ENCODE results near the gene CDK14. TPM values are rescaled to one million over a fixed set of nuclear protein-coding genes. Genes with fewer than 3 reads are reported as not detected.
A peak's percentile ranks its signal among the peaks of the same experiment; 100 is the strongest.

Gene CDK14
- total and polyA plus RNA-seq, 4 donors, result 60.9 to 126 (median 82.9) TPM

- Histone ChIP-seq H3K27ac (ENCODE audit: low read depth, low read length) (no peak overlapping the region), H3K4me3 (ENCODE audit: low read depth, low read length) (no peak overlapping the region), H3K36me3 (ENCODE audit: control insufficient read depth, insufficient read depth, low read length) (no peaks in the 10 kb centered on the region), H3K27me3 (ENCODE audit: control insufficient read depth, insufficient read depth, low read length) (no peaks in the 10 kb centered on the region), H3K9me3 (ENCODE audit: control insufficient read depth, insufficient read depth, low read length) (no peaks in the 10 kb centered on the region), H3K4me1 (ENCODE audit: control insufficient read depth, insufficient read depth, low read length) (no peaks in the 10 kb centered on the region)
- no peak for DNase-seq (ENCODE audit: low read depth in 4 of 6, low spot score in 6 of 6)
Observed at GRCh38 chr7:90843472-90843871, 247.4 kb downstream of the CDK14 start.

GRCh38 chr7:90844421-90844820 lies 248.3 kb downstream of the CDK14 start:
- Histone ChIP-seq H3K4me1 (ENCODE audit: control insufficient read depth, insufficient read depth, low read length) (no peaks in the 10 kb centered on the region), H3K9me3 (ENCODE audit: control insufficient read depth, insufficient read depth, low read length) (no peaks in the 10 kb centered on the region), H3K27me3 (ENCODE audit: control insufficient read depth, insufficient read depth, low read length) (no peaks in the 10 kb centered on the region), H3K4me3 (ENCODE audit: low read depth, low read length) (no peak overlapping the region), H3K36me3 (ENCODE audit: control insufficient read depth, insufficient read depth, low read length) (no peaks in the 10 kb centered on the region), H3K27ac (ENCODE audit: low read depth, low read length) (no peak overlapping the region)
- DNase-seq (ENCODE audit: low read depth in 4 of 6, low spot score in 6 of 6), result no peak
- WGBS (ENCODE audit: insufficient coverage), result no CpG with 5 or more reads among the region's 1 CpG

DNA sequence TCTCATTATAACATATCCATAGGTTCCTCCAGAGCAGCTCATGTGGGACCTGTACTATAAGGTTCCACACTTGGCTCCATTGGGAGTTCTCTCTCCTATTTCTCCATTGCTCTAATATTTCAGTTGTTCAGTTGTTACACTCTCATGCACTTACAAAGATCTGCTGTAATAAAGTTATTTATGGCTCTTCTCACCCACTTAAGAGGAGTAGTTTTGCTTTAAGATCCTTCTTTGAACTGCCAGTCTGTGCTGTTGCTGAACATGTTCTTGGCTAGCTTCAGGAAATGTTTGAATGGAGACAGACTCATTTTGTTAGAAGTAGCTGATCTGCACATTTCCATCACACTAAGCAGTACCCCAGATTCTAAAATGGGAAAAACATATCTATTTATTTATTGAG lies 250.1 kb downstream of the CDK14 start:
- H3K36me3 ChIP-seq (ENCODE audit: control insufficient read depth, insufficient read depth, low read length), result no peaks in the 10 kb centered on the region
- H3K27me3 ChIP-seq (ENCODE audit: control insufficient read depth, insufficient read depth, low read length), result no peaks in the 10 kb centered on the region
- H3K9me3 ChIP-seq (ENCODE audit: control insufficient read depth, insufficient read depth, low read length), result no peaks in the 10 kb centered on the region
- no peak overlapping the region for H3K27ac ChIP-seq (ENCODE audit: low read depth, low read length)
- DNase-seq (ENCODE audit: low read depth in 4 of 6, low spot score in 6 of 6), result no peak
- no peaks in the 10 kb centered on the region for H3K4me1 ChIP-seq (ENCODE audit: control insufficient read depth, insufficient read depth, low read length)
- no peak overlapping the region for H3K4me3 ChIP-seq (ENCODE audit: low read depth, low read length)

- no peaks in the 10 kb centered on the region for H3K4me1 ChIP-seq (ENCODE audit: control insufficient read depth, insufficient read depth, low read length)
- no peaks in the 10 kb centered on the region for H3K9me3 ChIP-seq (ENCODE audit: control insufficient read depth, insufficient read depth, low read length)
- no CpG with 5 or more reads among the region's 1 CpG for WGBS (ENCODE audit: insufficient coverage)
- H3K36me3 ChIP-seq (ENCODE audit: control insufficient read depth, insufficient read depth, low read length), result no peaks in the 10 kb centered on the region
- no peak overlapping the region for H3K27ac ChIP-seq (ENCODE audit: low read depth, low read length)
- DNase-seq (ENCODE audit: low read depth in 4 of 6, low spot score in 6 of 6), result peak in 1 of 6 donors; percentile 43
- no peaks in the 10 kb centered on the region for H3K27me3 ChIP-seq (ENCODE audit: control insufficient read depth, insufficient read depth, low read length)
- H3K4me3 ChIP-seq (ENCODE audit: low read depth, low read length), result no peak overlapping the region
Observed at GRCh38 chr7:90850066-90850465, 253.9 kb downstream of the CDK14 start.

GRCh38 chr7:90850471-90850870 lies 254.3 kb downstream of the CDK14 start:
- no peak for DNase-seq (ENCODE audit: low read depth in 4 of 6, low spot score in 6 of 6)
- Histone ChIP-seq H3K36me3 (ENCODE audit: control insufficient read depth, insufficient read depth, low read length) (no peaks in the 10 kb centered on the region), H3K27ac (ENCODE audit: low read depth, low read length) (no peak overlapping the region), H3K27me3 (ENCODE audit: control insufficient read depth, insufficient read depth, low read length) (no peaks in the 10 kb centered on the region), H3K4me1 (ENCODE audit: control insufficient read depth, insufficient read depth, low read length) (no peaks in the 10 kb centered on the region), H3K4me3 (ENCODE audit: low read depth, low read length) (no peak overlapping the region), H3K9me3 (ENCODE audit: control insufficient read depth, insufficient read depth, low read length) (no peaks in the 10 kb centered on the region)
- WGBS (ENCODE audit: insufficient coverage), result 86% methylated on average over 1 of the region's 2 CpGs

- Histone ChIP-seq H3K27ac (ENCODE audit: low read depth, low read length) (no peak overlapping the region), H3K4me1 (ENCODE audit: control insufficient read depth, insufficient read depth, low read length) (no peaks in the 10 kb centered on the region), H3K27me3 (ENCODE audit: control insufficient read depth, insufficient read depth, low read length) (no peaks in the 10 kb centered on the region), H3K36me3 (ENCODE audit: control insufficient read depth, insufficient read depth, low read length) (no peaks in the 10 kb centered on the region), H3K9me3 (ENCODE audit: control insufficient read depth, insufficient read depth, low read length) (no peaks in the 10 kb centered on the region), H3K4me3 (ENCODE audit: low read depth, low read length) (no peak overlapping the region)
- no peak for DNase-seq (ENCODE audit: low read depth in 4 of 6, low spot score in 6 of 6)
- WGBS (ENCODE audit: insufficient coverage), result no CpG with 5 or more reads among the region's 2 CpGs
Observed at GRCh38 chr7:90853205-90853604, 257.1 kb downstream of the CDK14 start.

GRCh38 chr7:90856351-90857070 lies 260.4 kb downstream of the CDK14 start:
- H3K27ac ChIP-seq (ENCODE audit: low read depth, low read length), result no peak overlapping the region
- H3K4me3 ChIP-seq (ENCODE audit: low read depth, low read length), result no peak overlapping the region
- H3K9me3 ChIP-seq (ENCODE audit: control insufficient read depth, insufficient read depth, low read length), result no peaks in the 10 kb centered on the region
- H3K4me1 ChIP-seq (ENCODE audit: control insufficient read depth, insufficient read depth, low read length), result no peaks in the 10 kb centered on the region
- H3K27me3 ChIP-seq (ENCODE audit: control insufficient read depth, insufficient read depth, low read length), result no peaks in the 10 kb centered on the region
- 54% methylated on average over 4 of the region's 6 CpGs for WGBS (ENCODE audit: insufficient coverage)
- no peak for DNase-seq (ENCODE audit: low read depth in 4 of 6, low spot score in 6 of 6)
- H3K36me3 ChIP-seq (ENCODE audit: control insufficient read depth, insufficient read depth, low read length), result no peaks in the 10 kb centered on the region

- Histone ChIP-seq H3K36me3 (ENCODE audit: control insufficient read depth, insufficient read depth, low read length) (no peaks in the 10 kb centered on the region), H3K27ac (ENCODE audit: low read depth, low read length) (no peak overlapping the region), H3K4me3 (ENCODE audit: low read depth, low read length) (no peak overlapping the region), H3K9me3 (ENCODE audit: control insufficient read depth, insufficient read depth, low read length) (no peaks in the 10 kb centered on the region), H3K27me3 (ENCODE audit: control insufficient read depth, insufficient read depth, low read length) (no peaks in the 10 kb centered on the region), H3K4me1 (ENCODE audit: control insufficient read depth, insufficient read depth, low read length) (no peaks in the 10 kb centered on the region)
- no CpG with 5 or more reads among the region's 2 CpGs for WGBS (ENCODE audit: insufficient coverage)
- peak in 1 of 6 donors; percentile 84 for DNase-seq (ENCODE audit: low read depth in 4 of 6, low spot score in 6 of 6)
Observed at GRCh38 chr7:90857603-90858002, 261.5 kb downstream of the CDK14 start.

- no peak for DNase-seq (ENCODE audit: low read depth in 4 of 6, low spot score in 6 of 6)
- Histone ChIP-seq H3K27me3 (ENCODE audit: control insufficient read depth, insufficient read depth, low read length) (no peaks in the 10 kb centered on the region), H3K4me1 (ENCODE audit: control insufficient read depth, insufficient read depth, low read length) (no peaks in the 10 kb centered on the region), H3K36me3 (ENCODE audit: control insufficient read depth, insufficient read depth, low read length) (no peaks in the 10 kb centered on the region), H3K4me3 (ENCODE audit: low read depth, low read length) (no peak overlapping the region), H3K9me3 (ENCODE audit: control insufficient read depth, insufficient read depth, low read length) (no peaks in the 10 kb centered on the region), H3K27ac (ENCODE audit: low read depth, low read length) (no peak overlapping the region)
- WGBS (ENCODE audit: insufficient coverage), result no CpG with 5 or more reads among the region's 2 CpGs
Observed at GRCh38 chr7:90858546-90858945, 262.4 kb downstream of the CDK14 start.

GRCh38 chr7:90859521-90859920 lies 263.4 kb downstream of the CDK14 start:
- Histone ChIP-seq H3K9me3 (ENCODE audit: control insufficient read depth, insufficient read depth, low read length) (no peaks in the 10 kb centered on the region), H3K4me1 (ENCODE audit: control insufficient read depth, insufficient read depth, low read length) (no peaks in the 10 kb centered on the region), H3K36me3 (ENCODE audit: control insufficient read depth, insufficient read depth, low read length) (no peaks in the 10 kb centered on the region), H3K27ac (ENCODE audit: low read depth, low read length) (no peak overlapping the region), H3K27me3 (ENCODE audit: control insufficient read depth, insufficient read depth, low read length) (no peaks in the 10 kb centered on the region), H3K4me3 (ENCODE audit: low read depth, low read length) (no peak overlapping the region)
- DNase-seq (ENCODE audit: low read depth in 4 of 6, low spot score in 6 of 6), result no peak
